IMR-90 (cell line): ENCODE results near the gene BTC. TPM values are rescaled to one million over a fixed set of nuclear protein-coding genes. Genes with fewer than 3 reads are reported as not detected.

Experiments
- ATAC-seq: fragments of 200-7000 bp; cut with Tn5 transposase; 2 replicates; pipeline ENCODE4 v1.9.1; 2020; ENCODE audit warnings: low read depth, mild to moderate bottlenecking, moderate library complexity
- BruUV-seq: library from RNA; stranded (reverse); fragments of 400-500 nt; replicated peaks from 2 replicates; lab custom pipeline; 2021; lab: Mats Ljungman, UMichigan
- CTCF ChIA-PET: fragments of 300-600 bp; formaldehyde crosslinking; extraction: SDS; loops from one replicate; lab custom pipeline; 2021; ENCODE audit warnings: antibody characterized with exemption; lab: Yijun Ruan, JAX
- POLR2A ChIA-PET: fragments of 300-600 bp; sonication (Branson Sonifier 250); formaldehyde crosslinking; loops from one replicate; lab custom pipeline; 2022; ENCODE audit warnings: antibody characterized with exemption; ENCODE audit not compliant: unreplicated experiment; lab: Charles Lee
- DNase-seq: peaks from one replicate; pipeline ENCODE4 v3.0.0; 2013
- H2AFZ ChIP-seq: replicated peaks from 2 replicates; pipeline ENCODE3; 2013; ENCODE audit warnings: low read length, mild to moderate bottlenecking; ENCODE audit not compliant: poor library complexity
- H2AK5ac ChIP-seq: 2 replicates; pipeline ENCODE4 v1.6.1; 2013; ENCODE audit warnings: low read depth, low read length, inconsistent platforms
- H2AK9ac ChIP-seq: replicated peaks from 2 replicates; pipeline ENCODE3; 2013; ENCODE audit warnings: mild to moderate bottlenecking, low read depth, low read length, moderate library complexity; ENCODE audit not compliant: poor library complexity
- H2BK120ac ChIP-seq: 2 replicates; pipeline ENCODE4 v1.6.1; 2013; ENCODE audit warnings: low read depth, low read length, inconsistent platforms
- H2BK15ac ChIP-seq: 3 replicates; pipeline ENCODE4 v1.6.1; 2013; ENCODE audit warnings: low read depth, low read length, inconsistent platforms
- H2BK20ac ChIP-seq: 2 replicates; pipeline ENCODE4 v1.6.1; 2013; ENCODE audit warnings: low read depth, mild to moderate bottlenecking, inconsistent platforms, low read length, moderate library complexity
- H2BK5ac ChIP-seq: 2 replicates; pipeline ENCODE4 v1.6.1; 2013; ENCODE audit warnings: mild to moderate bottlenecking, low read depth, low read length, inconsistent platforms; ENCODE audit not compliant: poor library complexity, severe bottlenecking
- H3K14ac ChIP-seq: replicated peaks from 2 replicates; pipeline ENCODE4 v1.6.1; 2013; ENCODE audit warnings: low read depth, low read length, inconsistent platforms
- H3K18ac ChIP-seq: 2 replicates; pipeline ENCODE4 v1.6.1; 2013; ENCODE audit warnings: low read depth, low read length, control low read depth
- H3K23ac ChIP-seq: 2 replicates; pipeline ENCODE4 v1.6.1; 2013; ENCODE audit warnings: low read depth, low read length, inconsistent platforms
- H3K27ac ChIP-seq: 2 replicates; pipeline ENCODE4 v1.5.1; 2013; ENCODE audit warnings: mild to moderate bottlenecking, control low read depth, low read length; ENCODE audit not compliant: insufficient read depth
- H3K27me3 ChIP-seq: 2 replicates; pipeline ENCODE4 v1.6.1; 2013; ENCODE audit warnings: low read length; ENCODE audit not compliant: control insufficient read depth, insufficient read depth
- H3K36me3 ChIP-seq: 2 replicates; pipeline ENCODE4 v1.6.1; 2013; ENCODE audit warnings: low read length, mixed read lengths; ENCODE audit not compliant: control insufficient read depth, insufficient read depth
- H3K4ac ChIP-seq: 2 replicates; pipeline ENCODE4 v1.6.1; 2013; ENCODE audit warnings: low read depth, low read length, inconsistent platforms
- H3K4me1 ChIP-seq: 2 replicates; pipeline ENCODE4 v1.6.1; 2013; ENCODE audit warnings: low read length, mixed read lengths; ENCODE audit not compliant: control insufficient read depth, insufficient read depth
- H3K4me2 ChIP-seq: 2 replicates; pipeline ENCODE4 v1.6.1; 2013; ENCODE audit warnings: low read depth, mild to moderate bottlenecking, control low read depth, low read length, moderate library complexity
- H3K4me3 ChIP-seq: 2 replicates; pipeline ENCODE4 v1.5.1; 2013; ENCODE audit warnings: low read depth, mild to moderate bottlenecking, control low read depth, low read length, moderate library complexity; ENCODE audit not compliant: insufficient read depth
- H3K56ac ChIP-seq: 2 replicates; pipeline ENCODE4 v1.6.1; 2013; ENCODE audit warnings: low read length, inconsistent platforms; ENCODE audit not compliant: insufficient read depth; ENCODE audit errors: extremely low read depth
- H3K79me1 ChIP-seq, 2 experiments: 2 replicates each; pipeline ENCODE4 v1.6.1; 2013; ENCODE audit warnings: low read length in 2 of 2, inconsistent platforms in 1 of 2, low read depth in 1 of 2
- H3K9ac ChIP-seq: 2 replicates; pipeline ENCODE4 v1.6.1; 2013; ENCODE audit warnings: low read depth, low read length, control low read depth
- H3K9me1 ChIP-seq: 2 replicates; pipeline ENCODE4 v1.6.1; 2013; ENCODE audit warnings: low read length, inconsistent platforms; ENCODE audit not compliant: insufficient read depth
- H3K9me3 ChIP-seq: 2 replicates; pipeline ENCODE4 v1.6.1; 2013; ENCODE audit warnings: low read length; ENCODE audit not compliant: control insufficient read depth, insufficient read depth
- H4K20me1 ChIP-seq: 2 replicates; pipeline ENCODE4 v1.6.1; 2013; ENCODE audit warnings: low read length, inconsistent platforms; ENCODE audit not compliant: insufficient read depth
- H4K5ac ChIP-seq: 2 replicates; pipeline ENCODE4 v1.6.1; 2013; ENCODE audit warnings: mild to moderate bottlenecking, low read depth, low read length, control low read depth
- H4K8ac ChIP-seq, 2 experiments: 2 replicates each; pipeline ENCODE4 v1.6.1; 2013; ENCODE audit warnings: low read depth in 2 of 2, low read length in 2 of 2, control low read depth in 1 of 2, inconsistent platforms in 1 of 2
- H4K91ac ChIP-seq: 2 replicates; pipeline ENCODE4 v1.6.1; 2013; ENCODE audit warnings: low read depth, low read length, inconsistent platforms; ENCODE audit not compliant: insufficient read depth
- BHLHE40 ChIP-seq: fragments of 150-350 bp; IDR thresholded peaks from 2 replicates; pipeline ENCODE4 v1.6.1; 2016; ENCODE audit warnings: mild to moderate bottlenecking, low read depth, low read length
- CEBPB ChIP-seq: IDR thresholded peaks from 2 replicates; pipeline ENCODE4 v1.6.1; 2012; ENCODE audit warnings: low read depth, low read length, improper control_type of control experiment
- CHD1 ChIP-seq: IDR thresholded peaks from 2 replicates; pipeline ENCODE4 v1.6.1; 2012; ENCODE audit warnings: low read depth, low read length, improper control_type of control experiment
- ELK1 ChIP-seq: fragments of 150-350 bp; IDR thresholded peaks from 2 replicates; pipeline ENCODE4 v1.6.1; 2016; ENCODE audit warnings: low read depth, mild to moderate bottlenecking, low read length, moderate library complexity, borderline replicate concordance
- FOS ChIP-seq: fragments of 150-350 bp; IDR thresholded peaks from 2 replicates; pipeline ENCODE4 v1.6.1; 2016; ENCODE audit warnings: low read depth, low read length
- MAFK ChIP-seq: IDR thresholded peaks from 2 replicates; pipeline ENCODE4 v1.6.1; 2012; ENCODE audit warnings: low read depth, low read length, improper control_type of control experiment
- MAZ ChIP-seq: IDR thresholded peaks from 2 replicates; pipeline ENCODE4 v1.6.1; 2012; ENCODE audit warnings: low read depth, mild to moderate bottlenecking, low read length, improper control_type of control experiment, moderate library complexity, borderline replicate concordance
- MXI1 ChIP-seq: IDR thresholded peaks from 2 replicates; pipeline ENCODE4 v1.6.1; 2012; ENCODE audit warnings: low read depth, mild to moderate bottlenecking, low read length, moderate library complexity, borderline replicate concordance
- NFE2L2 ChIP-seq: fragments of 150-350 bp; IDR thresholded peaks from 2 replicates; pipeline ENCODE4 v1.6.1; 2016; ENCODE audit warnings: low read depth, mild to moderate bottlenecking, low read length
- POLR2A ChIP-seq: IDR thresholded peaks from 2 replicates; pipeline ENCODE4 v1.6.1; 2012; ENCODE audit warnings: mild to moderate bottlenecking, low read depth, low read length
- RAD21 ChIP-seq: IDR thresholded peaks from 2 replicates; pipeline ENCODE4 v1.6.1; 2012; ENCODE audit warnings: low read length, improper control_type of control experiment
- RCOR1 ChIP-seq: IDR thresholded peaks from 2 replicates; pipeline ENCODE4 v1.6.1; 2012; ENCODE audit warnings: mild to moderate bottlenecking, low read length, improper control_type of control experiment; ENCODE audit not compliant: insufficient replicate concordance
- RFX5 ChIP-seq: IDR thresholded peaks from 2 replicates; pipeline ENCODE4 v1.8.0; 2012; ENCODE audit warnings: low read depth, mild to moderate bottlenecking, low read length, moderate library complexity
- SMC3 ChIP-seq: fragments of 150-350 bp; IDR thresholded peaks from 2 replicates; pipeline ENCODE4 v1.6.1; 2016; ENCODE audit warnings: low read depth, mild to moderate bottlenecking, antibody characterized with exemption, low read length, moderate library complexity
- USF2 ChIP-seq: fragments of 150-350 bp; IDR thresholded peaks from 2 replicates; pipeline ENCODE4 v1.6.1; 2017; ENCODE audit warnings: mild to moderate bottlenecking, antibody characterized with exemption, low read length, low read depth
- WGBS, 2 experiments: methylation state at CpG; one replicate each; pipeline versions ENCODE4 v1.1.5 to v1.1.7; 2013; ENCODE audit warnings: missing lambda C conversion rate in 2 of 2; ENCODE audit not compliant: insufficient read length in 1 of 2; ENCODE audit errors: extremely low coverage in 2 of 2; 5-methylcytosine and 5-hydroxymethylcytosine counted together
- dilution Hi-C: fragments of 300-500 bp; cut with HindIII; formaldehyde crosslinking; loops from one replicate; pipeline ENCODE4 v1.14.3; 2018; ENCODE audit warnings: low sequenced_read_pairs; ENCODE audit not compliant: unreplicated experiment
- in situ Hi-C: fragments of 300-500 bp; cut with MboI; formaldehyde crosslinking; loops from 3 replicates; pipeline ENCODE4 v1.14.3; 2019; ENCODE audit warnings: low sequenced_read_pairs, inconsistent platforms, mixed read lengths
- intact Hi-C: fragments of 100-400 bp; cut with micrococcal nuclease; formaldehyde crosslinking; loops from 2 replicates; pipeline ENCODE4 v1.10.0; 2022
- polyA plus RNA-seq, 3 experiments: library from polyadenylated mRNA; depleted of rRNA; stranded (reverse); fragments of >200 nt; gene quantifications; 2 replicates each; pipeline ENCODE4 v1.2.3, GENCODE V29; 2012; ENCODE audit warnings: low replicate concordance in 1 of 3
- total RNA-seq: library from RNA; depleted of rRNA; stranded (reverse); fragments of >200 nt; gene quantifications from 2 replicates; pipeline ENCODE4 v1.2.3, GENCODE V29; 2012
- TF ChIP-seq, protein P1 (sequence below): conservative IDR thresholded peaks from 2 replicates; pipeline ENCODE4 v1.5.1; 2012; ENCODE audit warnings: mild to moderate bottlenecking, low read depth, low read length, improper control_type of control experiment

Gene BTC
- total and polyA plus RNA-seq, 2 of the 4 experiments (the other 2 are of a cell fraction) = not detected

- dilution Hi-C loops (no loop called here), in situ Hi-C loops (no loop called here), intact Hi-C loops (no loop called here)
- no peaks in the 10 kb centered on the region for H3K9me3 ChIP-seq
- H3K36me3 ChIP-seq = no peaks in the 10 kb centered on the region
- no peak overlapping the region for H2BK120ac ChIP-seq
- H4K20me1 ChIP-seq = no peaks in the 10 kb centered on the region
- H4K8ac ChIP-seq = no peak overlapping the region
- no peak overlapping the region for H4K91ac ChIP-seq
- H3K18ac ChIP-seq = no peak overlapping the region
- H3K27ac ChIP-seq = no peak overlapping the region
- H3K4me3 ChIP-seq = no peak overlapping the region
- no peak overlapping the region for H3K4me2 ChIP-seq
- H3K79me1 ChIP-seq = no peaks in the 10 kb centered on the region
- no peak overlapping the region for H2AK9ac ChIP-seq
- H3K23ac ChIP-seq = no peak overlapping the region
- no peak overlapping the region for H2AK5ac ChIP-seq
- TF ChIP-seq RCOR1 (no peak), CEBPB (no peak), NFE2L2 (no peak), MAZ (no peak), BHLHE40 (no peak), POLR2A (no peak), MXI1 (no peak), FOS (no peak), CHD1 (no peak), ELK1 (no peak), RFX5 (no peak), SMC3 (no peak), RAD21 (no peak), USF2 (no peak), MAFK (no peak)
- TF ChIP-seq, protein P1, sequence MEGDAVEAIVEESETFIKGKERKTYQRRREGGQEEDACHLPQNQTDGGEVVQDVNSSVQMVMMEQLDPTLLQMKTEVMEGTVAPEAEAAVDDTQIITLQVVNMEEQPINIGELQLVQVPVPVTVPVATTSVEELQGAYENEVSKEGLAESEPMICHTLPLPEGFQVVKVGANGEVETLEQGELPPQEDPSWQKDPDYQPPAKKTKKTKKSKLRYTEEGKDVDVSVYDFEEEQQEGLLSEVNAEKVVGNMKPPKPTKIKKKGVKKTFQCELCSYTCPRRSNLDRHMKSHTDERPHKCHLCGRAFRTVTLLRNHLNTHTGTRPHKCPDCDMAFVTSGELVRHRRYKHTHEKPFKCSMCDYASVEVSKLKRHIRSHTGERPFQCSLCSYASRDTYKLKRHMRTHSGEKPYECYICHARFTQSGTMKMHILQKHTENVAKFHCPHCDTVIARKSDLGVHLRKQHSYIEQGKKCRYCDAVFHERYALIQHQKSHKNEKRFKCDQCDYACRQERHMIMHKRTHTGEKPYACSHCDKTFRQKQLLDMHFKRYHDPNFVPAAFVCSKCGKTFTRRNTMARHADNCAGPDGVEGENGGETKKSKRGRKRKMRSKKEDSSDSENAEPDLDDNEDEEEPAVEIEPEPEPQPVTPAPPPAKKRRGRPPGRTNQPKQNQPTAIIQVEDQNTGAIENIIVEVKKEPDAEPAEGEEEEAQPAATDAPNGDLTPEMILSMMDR = no peak
- no peaks in the 10 kb centered on the region for H3K27me3 ChIP-seq
- DNase-seq (no peak), ATAC-seq (no peak)
- WGBS, 2 experiments = no CpG with 5 or more reads among the region's 2 CpGs
- H2BK20ac ChIP-seq = no peak overlapping the region
- no peaks in the 10 kb centered on the region for H3K9me1 ChIP-seq
- BruUV-seq = no TSS peak
- no peak overlapping the region for H3K4ac ChIP-seq
- no peak overlapping the region for H3K14ac ChIP-seq
- H3K9ac ChIP-seq = no peak overlapping the region
- ChIA-PET CTCF (no interaction called here), POLR2A (no interaction called here)
- H3K4me1 ChIP-seq = no peaks in the 10 kb centered on the region
- H2AFZ ChIP-seq = no peak overlapping the region
- H2BK15ac ChIP-seq = no peak overlapping the region
- no peak overlapping the region for H4K5ac ChIP-seq
- H2BK5ac ChIP-seq = no peak overlapping the region
- H3K56ac ChIP-seq = no peak overlapping the region
These were observed 30.2 kb downstream of the BTC start for GRCh38 chr4:74764119-74764518.
